T-helper 2 cell (primary cell): ENCODE results near the gene SLC17A1.
"Not testable (repeated sequence)": the region's sequence is repeated elsewhere in the genome, so short reads cannot be mapped to it uniquely, and the experiment has no call there.

ENCODE experiments used
- DNase-seq, 5 experiments: peaks; one replicate each; pipeline versions ENCODE4 v3.0.0 to v3.0.0-alpha.2; 2012 to 2022

The SLC17A1 gene

GRCh38 chr6:25756382-25757363, 75.2 kb downstream of the SLC17A1 start:
- no peak for DNase-seq

GRCh38 chr6:25755483-25755882, 76.4 kb downstream of the SLC17A1 start:
- DNase-seq: no peak

- no peak for DNase-seq
These were observed 77.3 kb downstream of the SLC17A1 start, which contains the start of gene SLC17A4 for GRCh38 chr6:25754535-25754934. SLC17A4 (plus strand) TSS chr6:25754742; CDS start chr6:25761963, 7,221 bp downstream.

- DNase-seq: no peak
These were observed 78.8 kb downstream of the SLC17A1 start for GRCh38 chr6:25753079-25753478.

- DNase-seq: no peak
These were observed 80.9 kb downstream of the SLC17A1 start for GRCh38 chr6:25750906-25751305.

DNA sequence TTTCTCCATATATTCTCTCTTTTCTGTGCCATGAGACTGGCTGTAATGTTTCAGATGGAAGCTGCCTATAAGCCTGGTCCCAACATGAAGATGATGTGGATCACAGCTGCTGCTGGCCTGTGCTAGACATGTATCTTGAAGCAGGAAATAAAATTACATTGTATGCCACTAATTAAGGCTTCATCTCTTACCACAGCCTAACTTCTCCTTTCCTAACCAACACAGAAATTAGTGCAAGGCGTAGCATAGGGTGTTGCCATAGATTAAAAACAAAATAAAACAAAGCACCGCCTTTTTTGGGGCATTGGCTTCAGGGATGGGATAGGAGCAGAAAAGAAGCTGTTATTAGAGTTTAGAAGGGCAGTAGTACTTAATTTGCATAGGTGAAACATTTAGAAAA, 82.0 kb downstream of the SLC17A1 start:
- DNase-seq: no peak

DNA sequence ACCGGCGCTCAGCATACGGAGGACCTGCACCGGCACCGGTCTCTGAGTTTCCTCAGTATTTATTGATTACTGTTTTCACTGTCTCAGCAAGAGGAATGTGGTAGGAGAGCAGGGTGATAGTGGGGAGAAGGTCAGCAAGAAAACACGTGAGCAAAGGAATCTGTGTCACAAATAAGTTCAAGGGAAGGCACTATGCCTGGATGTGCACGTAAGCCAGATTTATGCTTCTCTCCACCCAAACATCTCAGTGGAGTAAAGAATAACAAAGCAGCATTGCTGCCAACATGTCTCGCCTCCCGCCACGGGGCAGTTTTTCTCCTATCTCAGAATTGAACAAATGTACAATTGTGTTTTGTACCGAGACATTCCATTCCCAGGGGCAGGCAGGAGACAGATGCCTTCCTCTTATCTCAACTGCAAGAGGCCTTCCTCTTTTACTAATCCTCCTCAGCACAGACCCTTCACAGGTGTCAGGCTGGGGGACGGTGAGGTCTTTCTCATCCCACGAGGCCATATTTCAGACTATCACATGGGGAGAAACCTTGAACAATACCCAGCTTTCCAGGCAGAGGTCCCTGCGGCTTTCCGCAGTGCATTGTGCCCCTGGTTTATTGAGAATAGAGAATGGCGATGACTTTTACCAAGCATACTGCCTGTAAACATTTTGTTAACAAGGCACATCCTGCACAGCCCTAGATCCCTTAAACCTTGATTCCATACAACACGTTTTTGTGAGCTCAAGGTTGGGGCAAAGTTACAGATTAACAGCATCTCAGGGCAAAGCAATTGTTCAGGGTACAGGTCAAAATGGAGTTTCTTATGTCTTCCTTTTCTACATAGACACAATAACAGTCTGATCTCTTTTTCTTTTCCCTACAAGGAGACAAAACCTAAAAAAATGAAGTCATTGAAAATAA, 83.0 kb downstream of the SLC17A1 start:
- DNase-seq: not testable (repeated sequence)

- no peak for DNase-seq
These were observed 83.8 kb downstream of the SLC17A1 start for GRCh38 chr6:25748049-25748448.

GRCh38 chr6:25747477-25747876, 84.4 kb downstream of the SLC17A1 start:
- DNase-seq: no peak

DNA sequence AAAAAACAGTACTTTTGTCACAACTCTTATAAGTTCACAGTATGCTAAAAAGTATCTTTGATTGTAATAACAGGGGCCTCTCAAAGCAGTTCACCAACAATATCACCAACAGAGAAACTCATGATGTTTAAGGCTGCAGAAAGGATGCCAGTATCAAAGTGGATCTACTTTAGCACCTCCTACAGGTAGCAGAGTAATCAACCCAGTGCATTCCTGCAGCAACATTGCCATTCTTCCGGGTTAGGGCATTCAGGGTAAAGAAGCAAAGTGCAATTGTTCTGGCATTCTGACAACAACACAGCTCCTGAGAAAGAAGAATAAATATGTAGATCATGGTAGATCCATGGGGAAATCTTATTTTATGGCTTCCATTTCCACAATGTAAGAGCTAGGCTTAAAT, 84.9 kb downstream of the SLC17A1 start:
- no peak for DNase-seq

GRCh38 chr6:25745836-25746235, 86.0 kb downstream of the SLC17A1 start:
- no peak for DNase-seq

GRCh38 chr6:25743868-25744267, 88.0 kb downstream of the SLC17A1 start:
- DNase-seq: no peak

- DNase-seq: no peak
These were observed 96.6 kb downstream of the SLC17A1 start for GRCh38 chr6:25735261-25735660.
